Measurements from ENCODE around the gene ASCC3. TPM values are rescaled to one million over a fixed set of nuclear protein-coding genes. Genes with fewer than 3 reads are reported as not detected.
A peak's percentile ranks its signal among the peaks of the same experiment; 100 is the strongest.

Gene ASCC3
- total and polyA plus RNA-seq, 2 experiments from 2014 or later = 92.9 to 129 TPM

- no peak for TF ChIP-seq REST (IDR thresholded peaks at IDR 0.05; ENCODE audit: unreplicated experiment)
- 0 out of 2 replicates have a peak, but pooled peaks have one; percentile 38 for TF ChIP-seq ZNF114 (CRISPR knock-in tag; IDR thresholded peaks at IDR 0.05)
- no peak for TF ChIP-seq JUNB (IDR thresholded peaks at IDR 0.05; ENCODE audit: unreplicated experiment)
- TF ChIP-seq NANOG (IDR thresholded peaks at IDR 0.05; ENCODE audit: borderline replicate concordance) = no peak
- TF ChIP-seq POLR2AphosphoS5 (IDR thresholded peaks at IDR 0.05; ENCODE audit: low read depth) = no peak
- TF ChIP-seq CTCF (conservative IDR thresholded peaks at IDR 0.05; ENCODE audit: low read depth in 2 of 2) = peak; percentile 36 to 57
- no peak for TF ChIP-seq ETS1 (IDR thresholded peaks at IDR 0.05)
These were observed 32.5 kb upstream of the ASCC3 start (continued) for GRCh38 chr6:100913400-100914276.

- peaks cover 3% of the 10 kb centered on the region; the same call in 2 of the 3 replicates for H3K9me3 Mint-ChIP-seq
- no peak overlapping the region for H3K4me3 Mint-ChIP-seq
- H3K79me2 ChIP-seq (replicated peaks; ENCODE audit: insufficient read depth) = no peaks in the 10 kb centered on the region
- peaks cover 2% of the 10 kb centered on the region for H3K27me3 Mint-ChIP-seq (ENCODE audit: insufficient read depth, low read depth, poor library complexity)
- peaks cover 9% of the 10 kb centered on the region; the same call in 1 of the 2 replicates for H3K4me1 ChIP-seq (ENCODE audit: insufficient read depth)
- no peak overlapping the region for H3K4me2 ChIP-seq
- H3K27ac Mint-ChIP-seq = no peak overlapping the region
- H3K36me3 ChIP-seq (ENCODE audit: insufficient read depth) = 0 out of 2 replicates have a peak, but pooled peaks cover 4% of the 10 kb centered on the region
- H3K4me3 ChIP-seq = no peak overlapping the region
- peaks cover 4% of the 10 kb centered on the region for H3K4me1 Mint-ChIP-seq
- no peaks in the 10 kb centered on the region for H4K20me1 ChIP-seq (replicated peaks; ENCODE audit: insufficient read depth)
- no peak overlapping the region for H3K27ac ChIP-seq (ENCODE audit: low read depth)
- H3K27me3 ChIP-seq (ENCODE audit: insufficient read depth) = no peaks in the 10 kb centered on the region
- no peaks in the 10 kb centered on the region for H3F3A ChIP-seq (replicated peaks; ENCODE audit: low read depth)
- peaks cover 2% of the 10 kb centered on the region; the same call in 1 of the 3 replicates for H3K36me3 Mint-ChIP-seq (ENCODE audit: low read depth)
- no peak overlapping the region; the same call in 1 of the 2 replicates for H2AFZ ChIP-seq
- TF ChIP-seq ZNF114 (CRISPR knock-in tag; IDR thresholded peaks at IDR 0.05) (no peak), CTCF (conservative IDR thresholded peaks at IDR 0.05; ENCODE audit: low read depth in 2 of 2) (peak; percentile 24 to 56; a peak in 3 of 4 replicates)
- no peaks in the 10 kb centered on the region for H3K9me2 ChIP-seq (ENCODE audit: insufficient read depth)
- DNase-seq (ENCODE audit: low spot score) (peak; percentile 11), ATAC-seq (peak; percentile 30; the same call in 1 of the 3 replicates)
These were observed 25.2 kb upstream of the ASCC3 start for GRCh38 chr6:100906325-100906724.

All from GM23338 (cell line).